Heart left ventricle (tissue), 13 donors: ENCODE data around the gene DAAM1.

Source experiments
- CTCF ChIP-seq, 12 donors: fragments of 200-600 bp; sonication (generic) in 4 of 12; IDR thresholded peaks; one replicate each; pipeline versions ENCODE4 v1.5.0 to v1.8.0; 2018 to 2022; ENCODE audit warnings: antibody characterized with exemption in 12 of 12, mild to moderate bottlenecking in 5 of 12
- POLR2A ChIP-seq, 2 donors: fragments of 450-650 bp; IDR thresholded peaks; one replicate each; pipeline ENCODE4 v1.6.1; 2017; ENCODE audit warnings: antibody characterized with exemption in 2 of 2, mild to moderate bottlenecking in 2 of 2, moderate library complexity in 2 of 2
- donor health status: ischemic (EF 13 %, LVEDD 7.1; RV severe dilation, severe dysfunction).
- donor health status: DM: no; HTN: yes; CAD: no.
- donor health status: DM: no; HTN: no; CAD: no.
- donor health status: ischemic (EF 25% LVEDD 6.9; RV normal size, moderate dysfunction).
- donor health status: ischemic (EF 25% LVEDD 5.7; RV mildly dilated, moderate dysfunction).
- donor health status: ischemic (EF 35%, LVEDD 5.7; RV mildly dilated, moderate dysfunction).
- donor health status: nonischemic (EF 11% LVEDD 7.7; RV severe dilation, severe dysfunction).
- donor health status: DM: yes; HTN: yes; CAD: no.
- donor health status: PGD.
- donor health status: ischemic (EF 29% LVEDD 5.4; RV normal size, mild dysfunction).
- donor health status: nonischemic (EF 23%, LVEDD 6.1; RV moderate dilation, normal function).

DNA sequence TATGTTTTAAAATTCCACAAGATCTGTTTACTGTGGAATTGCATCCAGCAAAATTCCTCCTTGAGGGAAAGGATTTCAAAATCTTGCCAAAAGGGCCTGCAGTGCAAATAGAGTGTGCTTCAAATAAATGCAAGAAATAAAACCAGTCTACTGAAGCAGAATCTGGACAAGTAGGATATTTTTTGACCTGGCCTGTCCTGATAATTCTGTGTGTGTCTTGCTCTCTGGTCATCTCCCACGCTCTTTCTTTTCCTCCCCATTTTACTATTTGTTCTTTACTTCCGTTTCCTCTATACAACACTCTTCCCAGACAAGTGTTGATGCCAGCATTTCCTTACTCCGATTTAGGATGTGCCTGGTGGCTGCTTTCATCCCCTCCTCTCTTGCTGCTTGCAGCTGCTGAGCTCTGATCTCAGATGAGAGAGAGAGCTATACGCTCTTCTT is 160.8 kb downstream of the DAAM1 start:
- TF ChIP-seq CTCF (IDR thresholded peaks at IDR 0.05) (no peak), POLR2A (IDR thresholded peaks at IDR 0.05) (no peak)
